Measurements from ENCODE around the gene PRDM5.

DNA sequence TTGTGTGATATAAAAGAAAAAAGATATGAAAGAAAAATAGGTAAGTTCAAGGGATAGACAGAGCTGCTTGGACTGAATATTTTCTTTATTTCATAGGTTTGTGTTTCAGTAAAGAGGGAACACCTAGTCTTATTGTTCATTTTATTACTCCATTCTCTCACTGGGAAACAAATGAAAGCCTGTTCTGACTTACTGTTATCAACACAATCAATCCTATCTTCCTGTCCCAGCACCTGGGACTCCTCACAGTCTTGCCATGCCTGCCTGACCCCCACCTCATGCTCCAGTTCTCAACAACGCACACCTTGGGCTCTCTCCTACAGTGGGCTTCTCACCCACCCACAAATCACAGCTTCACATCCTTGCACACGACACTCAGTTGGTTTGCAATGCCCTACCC, 189.5 kb downstream of the PRDM5 start:
- no peak for TF ChIP-seq FOS (IDR thresholded peaks at IDR 0.05; ENCODE audit: borderline replicate concordance, insufficient read depth, low read length)
- TF ChIP-seq, protein P1, sequence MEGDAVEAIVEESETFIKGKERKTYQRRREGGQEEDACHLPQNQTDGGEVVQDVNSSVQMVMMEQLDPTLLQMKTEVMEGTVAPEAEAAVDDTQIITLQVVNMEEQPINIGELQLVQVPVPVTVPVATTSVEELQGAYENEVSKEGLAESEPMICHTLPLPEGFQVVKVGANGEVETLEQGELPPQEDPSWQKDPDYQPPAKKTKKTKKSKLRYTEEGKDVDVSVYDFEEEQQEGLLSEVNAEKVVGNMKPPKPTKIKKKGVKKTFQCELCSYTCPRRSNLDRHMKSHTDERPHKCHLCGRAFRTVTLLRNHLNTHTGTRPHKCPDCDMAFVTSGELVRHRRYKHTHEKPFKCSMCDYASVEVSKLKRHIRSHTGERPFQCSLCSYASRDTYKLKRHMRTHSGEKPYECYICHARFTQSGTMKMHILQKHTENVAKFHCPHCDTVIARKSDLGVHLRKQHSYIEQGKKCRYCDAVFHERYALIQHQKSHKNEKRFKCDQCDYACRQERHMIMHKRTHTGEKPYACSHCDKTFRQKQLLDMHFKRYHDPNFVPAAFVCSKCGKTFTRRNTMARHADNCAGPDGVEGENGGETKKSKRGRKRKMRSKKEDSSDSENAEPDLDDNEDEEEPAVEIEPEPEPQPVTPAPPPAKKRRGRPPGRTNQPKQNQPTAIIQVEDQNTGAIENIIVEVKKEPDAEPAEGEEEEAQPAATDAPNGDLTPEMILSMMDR (IDR thresholded peaks at IDR 0.05; ENCODE audit: extremely low read depth in 1 of 2, insufficient read depth in 1 of 2, low read depth in 1 of 2, low read length in 2 of 2): no peak

Measured in endothelial cell of umbilical vein (primary cell).